Neuronal stem cell (in vitro differentiated cells): ENCODE results near the gene SGK1.

Experiments used
- DNase-seq: peaks from one replicate; pipeline ENCODE4 v3.0.0-alpha.2; 2013; ENCODE audit warnings: low spot score
- H2AFZ ChIP-seq: one replicate; pipeline ENCODE4 v1.6.1; 2013; ENCODE audit warnings: mild to moderate bottlenecking, low read length, inconsistent platforms
- H2AK5ac ChIP-seq: 2 replicates; pipeline ENCODE4 v1.6.1; 2013; ENCODE audit warnings: low read depth, mild to moderate bottlenecking, inconsistent platforms, low read length, moderate library complexity, mixed read lengths
- H2BK120ac ChIP-seq: 2 replicates; pipeline ENCODE4 v1.6.1; 2013; ENCODE audit warnings: low read depth, mild to moderate bottlenecking, inconsistent platforms, low read length, moderate library complexity, mixed read lengths
- H2BK12ac ChIP-seq: one replicate; pipeline ENCODE4 v1.6.1; 2013; ENCODE audit warnings: low read length, inconsistent platforms
- H2BK15ac ChIP-seq: 2 replicates; pipeline ENCODE4 v1.6.1; 2013; ENCODE audit warnings: mild to moderate bottlenecking, low read length, inconsistent platforms, mixed read lengths
- H2BK5ac ChIP-seq: one replicate; pipeline ENCODE4 v1.6.1; 2013; ENCODE audit warnings: inconsistent platforms, mild to moderate bottlenecking, low read length, moderate library complexity
- H3K14ac ChIP-seq: one replicate; pipeline ENCODE4 v1.6.1; 2013; ENCODE audit warnings: low read length, inconsistent platforms
- H3K18ac ChIP-seq: 2 replicates; pipeline ENCODE4 v1.6.1; 2013; ENCODE audit warnings: low read length, inconsistent platforms
- H3K23ac ChIP-seq: 2 replicates; pipeline ENCODE4 v1.6.1; 2013; ENCODE audit warnings: low read depth, mild to moderate bottlenecking, mixed read lengths, low read length, inconsistent platforms; ENCODE audit not compliant: poor library complexity
- H3K27ac ChIP-seq: replicated peaks from 3 replicates; pipeline ENCODE4 v1.5.1; 2013; ENCODE audit warnings: low read length, inconsistent platforms
- H3K27me3 ChIP-seq, 3 experiments: 2 replicates each; pipeline ENCODE4 v1.6.1; 2013; ENCODE audit warnings: low read length in 3 of 3, mild to moderate bottlenecking in 2 of 3, inconsistent platforms in 1 of 3, low read depth in 1 of 3, mixed read lengths in 1 of 3, moderate library complexity in 1 of 3; ENCODE audit not compliant: control insufficient read depth in 3 of 3, insufficient read depth in 3 of 3
- H3K36me3 ChIP-seq, 2 donors: replicated peaks in 1 of 2; 2 replicates each; pipeline ENCODE4 v1.6.1; 2013; ENCODE audit warnings: low read length in 2 of 2; ENCODE audit not compliant: control insufficient read depth in 2 of 2, insufficient read depth in 2 of 2
- H3K4ac ChIP-seq: 2 replicates; pipeline ENCODE4 v1.6.1; 2013; ENCODE audit warnings: inconsistent platforms, mild to moderate bottlenecking, low read length, moderate library complexity
- H3K4me1 ChIP-seq, 2 donors: 1 replicate in 1 of 2; 2 replicates in 1 of 2; pipeline ENCODE4 v1.6.1; 2013; ENCODE audit warnings: low read length in 2 of 2, low read depth in 1 of 2; ENCODE audit not compliant: control insufficient read depth in 2 of 2, insufficient read depth in 1 of 2
- H3K4me2 ChIP-seq: one replicate; pipeline ENCODE4 v1.6.1; 2013; ENCODE audit warnings: mild to moderate bottlenecking, low read length, inconsistent platforms; ENCODE audit not compliant: insufficient read depth, poor library complexity, severe bottlenecking
- H3K4me3 ChIP-seq, 2 donors: 2 replicates each; pipeline ENCODE4 v1.5.1; 2013; ENCODE audit warnings: low read length in 2 of 2, mild to moderate bottlenecking in 2 of 2, inconsistent platforms in 1 of 2, moderate library complexity in 1 of 2
- H3K79me1 ChIP-seq: one replicate; pipeline ENCODE4 v1.6.1; 2013; ENCODE audit warnings: low read depth, mild to moderate bottlenecking, inconsistent platforms, low read length, moderate library complexity
- H3K9ac ChIP-seq: one replicate; pipeline ENCODE4 v1.6.1; 2013; ENCODE audit warnings: mild to moderate bottlenecking, low read depth, low read length, inconsistent platforms; ENCODE audit not compliant: poor library complexity
- H3K9me3 ChIP-seq, 2 donors: replicated peaks in 1 of 2; 2 replicates each; pipeline versions ENCODE3 to v1.6.1; 2013; ENCODE audit warnings: low read length in 2 of 2, mild to moderate bottlenecking in 2 of 2, inconsistent platforms in 1 of 2, low read depth in 1 of 2, mixed read lengths in 1 of 2, moderate library complexity in 1 of 2; ENCODE audit not compliant: control insufficient read depth in 2 of 2, insufficient read depth in 1 of 2
- H4K8ac ChIP-seq: one replicate; pipeline ENCODE4 v1.6.1; 2013; ENCODE audit warnings: low read depth, mild to moderate bottlenecking, inconsistent platforms, low read length, moderate library complexity
- H4K91ac ChIP-seq: one replicate; pipeline ENCODE4 v1.6.1; 2013; ENCODE audit warnings: low read length, low read depth, mild to moderate bottlenecking, inconsistent platforms; ENCODE audit not compliant: poor library complexity
- WGBS, 2 donors: extraction: QIAGEN DNeasy Blood & Tissue Kit; methylation state at CpG; one replicate each; pipeline ENCODE4 v1.1.7; 2013; ENCODE audit warnings: missing lambda C conversion rate in 2 of 2, mixed read lengths in 1 of 2; ENCODE audit not compliant: insufficient read length in 2 of 2, insufficient replicate concordance in 1 of 2; ENCODE audit errors: extremely low coverage in 2 of 2; 5-methylcytosine and 5-hydroxymethylcytosine counted together

SGK1 gene

GRCh38 chr6:134272374-134272773 is 45.5 kb downstream of the SGK1 start:
- H3K23ac ChIP-seq: no peak overlapping the region
- no peak overlapping the region for H2BK12ac ChIP-seq
- no peak overlapping the region for H3K27ac ChIP-seq
- H4K8ac ChIP-seq: no peak overlapping the region
- WGBS, 2 donors: 100% methylated on average over 1 to 2 of the region's 5 CpGs
- H2AFZ ChIP-seq: no peak overlapping the region
- no peaks in the 10 kb centered on the region for H3K27me3 ChIP-seq
- DNase-seq: no peak
- H3K9ac ChIP-seq: no peak overlapping the region
- H3K9me3 ChIP-seq: no peaks in the 10 kb centered on the region
- H3K4me1 ChIP-seq: no peaks in the 10 kb centered on the region
- H3K79me1 ChIP-seq: no peaks in the 10 kb centered on the region
- no peak overlapping the region for H2AK5ac ChIP-seq
- H2BK15ac ChIP-seq: no peak overlapping the region
- H3K4me3 ChIP-seq: no peak overlapping the region
- H3K18ac ChIP-seq: no peak overlapping the region
- no peak overlapping the region for H3K14ac ChIP-seq
- H2BK5ac ChIP-seq: no peak overlapping the region
- no peaks in the 10 kb centered on the region for H3K36me3 ChIP-seq
- no peak overlapping the region for H3K4me2 ChIP-seq
- no peak overlapping the region for H4K91ac ChIP-seq
- no peak overlapping the region for H2BK120ac ChIP-seq
- H3K4ac ChIP-seq: no peak overlapping the region

- Histone ChIP-seq H2BK12ac (no peak overlapping the region), H3K4me3 (no peak overlapping the region), H2AK5ac (no peak overlapping the region), H3K23ac (no peak overlapping the region), H3K4me1 (no peaks in the 10 kb centered on the region), H3K27me3 (no peaks in the 10 kb centered on the region), H3K4me2 (no peak overlapping the region), H2AFZ (peak overlapping the region; percentile 71), H3K4ac (no peak overlapping the region), H3K27ac (no peak overlapping the region), H2BK120ac (no peak overlapping the region), H4K91ac (no peak overlapping the region), H3K79me1 (no peaks in the 10 kb centered on the region), H3K18ac (no peak overlapping the region), H2BK5ac (no peak overlapping the region), H3K9ac (no peak overlapping the region), H3K9me3 (no peaks in the 10 kb centered on the region), H2BK15ac (no peak overlapping the region), H3K36me3 (no peaks in the 10 kb centered on the region), H3K14ac (no peak overlapping the region), H4K8ac (no peak overlapping the region)
- peak; percentile 33 for DNase-seq
- no CpG with 5 or more reads among the region's 10 CpGs for WGBS, 2 donors
Observed at GRCh38 chr6:134267917-134268361, 50.0 kb downstream of the SGK1 start.

- H3K4me3 ChIP-seq: no peak overlapping the region
- H4K8ac ChIP-seq: no peak overlapping the region
- no peak overlapping the region for H2BK120ac ChIP-seq
- no peak for DNase-seq
- H3K79me1 ChIP-seq: no peaks in the 10 kb centered on the region
- no peak overlapping the region for H3K27ac ChIP-seq
- no peaks in the 10 kb centered on the region for H3K4me1 ChIP-seq
- H3K14ac ChIP-seq: no peak overlapping the region
- H3K9ac ChIP-seq: no peak overlapping the region
- H2BK12ac ChIP-seq: no peak overlapping the region
- H3K4ac ChIP-seq: no peak overlapping the region
- no peak overlapping the region for H2AFZ ChIP-seq
- H3K27me3 ChIP-seq: no peaks in the 10 kb centered on the region
- H3K23ac ChIP-seq: no peak overlapping the region
- H3K18ac ChIP-seq: no peak overlapping the region
- H2BK15ac ChIP-seq: no peak overlapping the region
- no peaks in the 10 kb centered on the region for H3K36me3 ChIP-seq
- no peak overlapping the region for H2BK5ac ChIP-seq
- no peaks in the 10 kb centered on the region for H3K9me3 ChIP-seq
- H2AK5ac ChIP-seq: no peak overlapping the region
- no peak overlapping the region for H3K4me2 ChIP-seq
- WGBS, 2 donors: no CpG with 5 or more reads among the region's 2 CpGs
- no peak overlapping the region for H4K91ac ChIP-seq
Observed at GRCh38 chr6:134266776-134267175, 51.1 kb downstream of the SGK1 start.

- Histone ChIP-seq H3K36me3 (no peaks in the 10 kb centered on the region), H2BK15ac (no peak overlapping the region), H2BK5ac (no peak overlapping the region), H3K27ac (no peak overlapping the region), H3K4ac (no peak overlapping the region), H2BK12ac (no peak overlapping the region), H2AFZ (no peak overlapping the region), H3K18ac (no peak overlapping the region), H3K79me1 (no peaks in the 10 kb centered on the region), H4K8ac (no peak overlapping the region), H3K23ac (no peak overlapping the region), H3K4me1 (no peaks in the 10 kb centered on the region), H2BK120ac (no peak overlapping the region), H3K9me3 (no peaks in the 10 kb centered on the region), H4K91ac (no peak overlapping the region), H3K27me3 (no peaks in the 10 kb centered on the region), H2AK5ac (no peak overlapping the region), H3K14ac (no peak overlapping the region), H3K4me2 (no peak overlapping the region), H3K9ac (no peak overlapping the region), H3K4me3 (no peak overlapping the region)
- WGBS, 2 donors: no CpG with 5 or more reads among the region's 5 CpGs
- no peak for DNase-seq
Observed at GRCh38 chr6:134261766-134262165, 56.1 kb downstream of the SGK1 start.
